VCaP (cell line): ENCODE data around the gene C20orf204.
"Not testable (repeated sequence)": the region's sequence is repeated elsewhere in the genome, so short reads cannot be mapped to it uniquely, and the experiment has no call there.

Experiments
- H3K27ac ChIP-seq: fragments of 450-650 bp; 2 replicates; pipeline ENCODE4 v1.5.1; 2017
- CTCF ChIP-seq: fragments of 450-650 bp; conservative IDR thresholded peaks from 2 replicates; pipeline ENCODE4 v1.5.1; 2017; ENCODE audit warnings: mild to moderate bottlenecking, moderate library complexity

The C20orf204 gene

GRCh38 chr20:64009811-64010387 lies 26.1 kb upstream of the C20orf204 start:
- no peak overlapping the region for H3K27ac ChIP-seq
- no peak for TF ChIP-seq CTCF

- no peak for TF ChIP-seq CTCF
- no peak overlapping the region for H3K27ac ChIP-seq
Measured at GRCh38 chr20:64010711-64011237, 25.2 kb upstream of the C20orf204 start.

- no peak for TF ChIP-seq CTCF
- no peak overlapping the region for H3K27ac ChIP-seq
Measured at GRCh38 chr20:64011366-64011779, 24.6 kb upstream of the C20orf204 start.

- not testable (repeated sequence) for H3K27ac ChIP-seq
Measured at GRCh38 chr20:64012385-64013154, 23.4 kb upstream of the C20orf204 start.

GRCh38 chr20:64015635-64016034 lies 20.3 kb upstream of the C20orf204 start:
- no peak for TF ChIP-seq CTCF
- H3K27ac ChIP-seq, result no peak overlapping the region

- no peak for TF ChIP-seq CTCF
- no peak overlapping the region for H3K27ac ChIP-seq
Measured at GRCh38 chr20:64021124-64021975, 14.6 kb upstream of the C20orf204 start.

- no peak for TF ChIP-seq CTCF
- peak overlapping the region; percentile 54 for H3K27ac ChIP-seq
Measured at GRCh38 chr20:64022671-64023360, 13.2 kb upstream of the C20orf204 start.
